Keratinocyte (primary cell): ENCODE measurements around the gene KRTAP10-12.
"Not testable (repeated sequence)": the region's sequence is repeated elsewhere in the genome, so short reads cannot be mapped to it uniquely, and the experiment has no call there.

Source experiments
- CTCF ChIP-seq, 3 experiments: IDR thresholded peaks in 1 of 3; conservative IDR thresholded peaks in 1 of 3; optimal IDR thresholded peaks in 1 of 3; 2 replicates in 2 of 3; 3 replicates in 1 of 3; pipeline versions ENCODE3 to v1.5.1; 2011; ENCODE audit warnings: low read length in 3 of 3, mild to moderate bottlenecking in 3 of 3, moderate library complexity in 2 of 3, control low read depth in 1 of 3, inconsistent platforms in 1 of 3; ENCODE audit not compliant: insufficient read depth in 2 of 3; ENCODE audit errors: extremely low read depth in 1 of 3
- EZH2 ChIP-seq: IDR thresholded peaks from one replicate; pipeline ENCODE4 v1.6.1; 2012; ENCODE audit warnings: inconsistent platforms, mild to moderate bottlenecking, low read length, moderate library complexity

GRCh38 chr21:44697172-44697810 is at the start of gene KRTAP10-12:
- not testable (repeated sequence) for TF ChIP-seq EZH2; CTCF (optimal IDR thresholded peaks at IDR 0.05 in 1 of 3, IDR thresholded peaks at IDR 0.05 in 1 of 3, conservative IDR thresholded peaks at IDR 0.05 in 1 of 3; ENCODE audit: extremely low read depth in 1 of 3, insufficient read depth in 2 of 3, low read length in 3 of 3)
